ENCODE measurements around the gene GCH1.

GCH1 gene

GRCh38 chr14:54891471-54892245, 11.0 kb downstream of the GCH1 start:
- ChIA-PET POLR2A (no interaction called here), CTCF (interaction anchor here (1.2 to 2.3 kb wide), 7 partner anchors 9 to 388 kb away, joined by 3 to 10 read pairs (median 3); no protein-coding TSS in a partner anchor)
- H3K4me3 ChIP-seq (ENCODE audit: low read depth, low read length), result no peak overlapping the region
- no peak for DNase-seq (ENCODE audit: low read depth, low spot score)
- TF ChIP-seq CTCF (IDR thresholded peaks at IDR 0.05; ENCODE audit: insufficient read depth, low read length, missing control alignments), result no peak

GRCh38 chr14:54890788-54891187, 11.8 kb downstream of the GCH1 start:
- no peak for TF ChIP-seq CTCF (IDR thresholded peaks at IDR 0.05; ENCODE audit: insufficient read depth, low read length, missing control alignments)
- ChIA-PET CTCF (interaction anchor here (1.0 to 1.4 kb wide), 3 partner anchors 8 to 90 kb away, joined by 3 to 5 read pairs (median 3); no protein-coding TSS in a partner anchor), POLR2A (no interaction called here)
- no peak for DNase-seq (ENCODE audit: low read depth, low spot score)
- no peak overlapping the region for H3K4me3 ChIP-seq (ENCODE audit: low read depth, low read length)

- no peak for DNase-seq (ENCODE audit: low read depth, low spot score)
- POLR2A ChIA-PET, result no interaction called here
- H3K4me3 ChIP-seq (ENCODE audit: low read depth, low read length), result no peak overlapping the region
- CTCF ChIA-PET, result interaction anchor here (1.0 to 1.9 kb wide), 3 partner anchors 9 to 12 kb away, joined by 4 to 5 read pairs (median 4); no protein-coding TSS in a partner anchor
- no peak for TF ChIP-seq CTCF (IDR thresholded peaks at IDR 0.05; ENCODE audit: insufficient read depth, low read length, missing control alignments)
Observed at GRCh38 chr14:54889919-54890318, 12.7 kb downstream of the GCH1 start.

GRCh38 chr14:54882521-54882920, 20.1 kb downstream of the GCH1 start:
- H3K4me3 ChIP-seq (ENCODE audit: low read depth, low read length), result no peak overlapping the region
- ChIA-PET CTCF (interaction anchor here (1.1 to 1.2 kb wide), 2 partner anchors 9 to 11 kb away, joined by 3 to 5 read pairs; no protein-coding TSS in a partner anchor), POLR2A (no interaction called here)

GRCh38 chr14:54881761-54882401, 20.7 kb downstream of the GCH1 start:
- POLR2A ChIA-PET, result no interaction called here
- TF ChIP-seq CTCF (IDR thresholded peaks at IDR 0.05; ENCODE audit: insufficient read depth, low read length, missing control alignments), result no peak

More at GRCh38 chr14:54882521-54882920, 20.1 kb downstream of the GCH1 start:
- no peak for TF ChIP-seq CTCF (IDR thresholded peaks at IDR 0.05; ENCODE audit: insufficient read depth, low read length, missing control alignments)
- DNase-seq (ENCODE audit: low read depth, low spot score), result no peak

GRCh38 chr14:54881235-54881760, 21.3 kb downstream of the GCH1 start:
- no peak for TF ChIP-seq CTCF (IDR thresholded peaks at IDR 0.05; ENCODE audit: insufficient read depth, low read length, missing control alignments)
- no peak for DNase-seq (ENCODE audit: low read depth, low spot score)
- peak overlapping the region; percentile 35 for H3K4me3 ChIP-seq (ENCODE audit: low read depth, low read length)
- ChIA-PET POLR2A (no interaction called here), CTCF (interaction anchor here (1.0 to 1.3 kb wide), 4 partner anchors 9 to 75 kb away, joined by 4 to 5 read pairs (median 5); no protein-coding TSS in a partner anchor)

More at GRCh38 chr14:54881761-54882401, 20.7 kb downstream of the GCH1 start:
- CTCF ChIA-PET, result interaction anchor here (1.0 to 1.3 kb wide), 5 partner anchors 9 to 76 kb away, joined by 3 to 5 read pairs (median 5); no protein-coding TSS in a partner anchor
- no peak overlapping the region; the same call in none of the 2 replicates for H3K4me3 ChIP-seq (ENCODE audit: low read depth, low read length)
- DNase-seq (ENCODE audit: low read depth, low spot score), result no peak

Data from AG04449 (cell line).